Subcutaneous abdominal adipose tissue (tissue), 5 donors: ENCODE data around the gene GANAB.
A peak's percentile ranks its signal among the peaks of the same experiment; 100 is the strongest.

Source experiments
- H3K27ac ChIP-seq: one replicate; pipeline ENCODE4 v1.7.0; 2013; ENCODE audit warnings: low read depth, mild to moderate bottlenecking, inconsistent platforms, low read length, moderate library complexity
- H3K27me3 ChIP-seq, 5 donors: one replicate each; pipeline ENCODE4 v1.7.0; 2013; ENCODE audit warnings: low read length in 5 of 5, inconsistent platforms in 1 of 5; ENCODE audit not compliant: control insufficient read depth in 5 of 5, insufficient read depth in 4 of 5
- H3K36me3 ChIP-seq, 5 donors: one replicate each; pipeline ENCODE4 v1.7.0; 2013; ENCODE audit warnings: low read length in 5 of 5; ENCODE audit not compliant: control insufficient read depth in 5 of 5, insufficient read depth in 5 of 5
- H3K4me1 ChIP-seq, 5 donors: one replicate each; pipeline ENCODE4 v1.7.0; 2013; ENCODE audit warnings: low read length in 5 of 5, mild to moderate bottlenecking in 3 of 5, moderate library complexity in 1 of 5; ENCODE audit not compliant: control insufficient read depth in 5 of 5, insufficient read depth in 5 of 5
- H3K4me3 ChIP-seq, 5 donors: one replicate each; pipeline ENCODE4 v1.7.0; 2013; ENCODE audit warnings: low read length in 5 of 5, low read depth in 1 of 5
- H3K9ac ChIP-seq, 5 donors: one replicate each; pipeline ENCODE4 v1.7.0; 2013; ENCODE audit warnings: low read length in 5 of 5, mild to moderate bottlenecking in 4 of 5, moderate library complexity in 3 of 5
- H3K9me3 ChIP-seq, 5 donors: one replicate each; pipeline ENCODE4 v1.7.0; 2013; ENCODE audit warnings: low read length in 5 of 5; ENCODE audit not compliant: control insufficient read depth in 5 of 5
- donor health status: healthy.
- donor health status: healthy.
- donor health status: healthy.
- donor health status: healthy.
- donor health status: healthy.

GANAB gene

DNA sequence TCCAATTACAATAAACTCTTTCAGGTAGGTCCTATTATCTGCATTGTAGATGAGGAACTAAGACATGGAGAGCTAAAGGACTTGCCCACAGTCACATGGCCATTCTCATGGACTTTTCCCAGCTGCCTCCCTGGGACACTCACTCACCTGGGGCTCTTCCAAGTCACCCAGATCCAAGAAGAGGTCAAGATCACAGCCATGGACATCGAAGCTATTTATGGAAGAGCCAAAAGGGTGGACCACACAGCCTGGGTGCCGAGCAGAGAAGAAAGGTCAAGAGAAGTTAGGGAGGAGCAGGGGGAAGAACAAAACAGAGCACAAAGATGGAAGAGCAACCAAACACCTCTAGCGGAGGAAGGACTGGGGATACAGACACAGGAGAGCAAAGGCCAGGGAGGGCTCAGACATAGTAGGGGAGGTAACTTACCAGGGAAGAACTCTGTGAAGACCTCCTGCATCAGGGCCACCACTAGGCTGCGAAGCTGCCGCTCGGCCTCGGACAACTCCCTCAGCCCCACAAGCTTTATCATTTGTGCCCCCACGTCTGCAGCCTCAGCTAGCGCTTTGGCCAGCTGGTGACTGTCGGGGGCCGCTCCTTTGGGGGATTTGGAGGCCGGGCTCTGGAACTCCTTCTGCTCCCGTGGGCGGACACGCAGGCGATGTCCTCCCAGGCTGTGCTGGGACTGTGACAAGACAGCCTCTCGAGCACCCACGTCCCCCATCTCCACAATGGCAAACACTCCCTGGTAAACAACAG lies 65.3 kb downstream of the GANAB start:
- no peaks in the 10 kb centered on the region for H3K27me3 ChIP-seq
- H3K4me1 ChIP-seq, result peaks cover 0 to 21% (median 13%) of the 10 kb centered on the region in 5 donors
- H3K4me3 ChIP-seq, result no peak overlapping the region
- no peaks in the 10 kb centered on the region for H3K9me3 ChIP-seq
- H3K36me3 ChIP-seq, result peaks cover 9 to 62% (median 34%) of the 10 kb centered on the region in 5 donors
- no peak overlapping the region for H3K9ac ChIP-seq
- no peak overlapping the region for H3K27ac ChIP-seq

DNA sequence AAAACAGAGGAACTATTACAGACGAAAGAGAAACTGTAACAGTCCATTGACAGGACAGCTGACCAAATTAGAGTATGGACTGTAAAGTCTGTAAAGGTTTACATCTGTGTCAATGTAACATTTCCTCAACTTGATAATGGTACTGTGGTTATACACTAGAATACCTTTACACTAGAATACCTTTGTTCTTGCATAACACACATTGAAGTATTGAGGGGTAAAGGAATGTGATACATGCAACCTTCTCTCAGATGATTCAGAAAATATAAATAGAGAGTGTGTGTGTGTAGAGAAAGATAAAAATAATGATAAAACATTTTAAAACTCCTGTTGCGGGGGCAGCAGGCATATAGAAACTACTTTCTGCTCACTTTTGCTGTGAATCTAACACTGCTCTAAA lies 67.2 kb downstream of the GANAB start:
- Histone ChIP-seq H3K9me3 (no peaks in the 10 kb centered on the region), H3K27ac (peak overlapping the region; percentile 100), H3K4me1 (peaks cover 0 to 40% (median 32%) of the 10 kb centered on the region in 5 donors), H3K4me3 (no peak overlapping the region), H3K27me3 (no peaks in the 10 kb centered on the region), H3K36me3 (peaks cover 7 to 53% (median 32%) of the 10 kb centered on the region in 5 donors), H3K9ac (no peak overlapping the region)

DNA sequence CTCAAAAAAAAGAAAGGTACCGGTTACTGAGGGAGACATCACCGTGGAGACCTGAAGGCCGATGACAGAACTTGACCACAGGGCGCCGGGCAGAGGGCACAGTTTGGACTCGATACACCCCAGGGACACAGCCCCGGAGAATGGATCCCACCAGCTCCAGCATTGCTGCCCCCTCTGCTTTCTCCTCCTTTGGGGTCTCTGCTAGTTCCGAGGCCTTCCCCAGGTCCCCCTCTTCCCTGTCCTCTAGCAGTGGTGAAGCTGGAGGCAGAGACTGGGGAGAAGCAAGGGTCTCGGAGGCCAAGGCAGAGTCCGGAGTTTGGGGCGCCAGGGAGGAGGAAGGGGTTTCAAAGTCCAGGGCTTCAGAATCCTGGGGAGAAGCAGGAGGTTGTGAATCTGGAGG lies 67.9 kb downstream of the GANAB start:
- no peak overlapping the region for H3K9ac ChIP-seq
- no peaks in the 10 kb centered on the region for H3K9me3 ChIP-seq
- H3K36me3 ChIP-seq, result peaks cover 4 to 49% (median 32%) of the 10 kb centered on the region in 5 donors
- no peaks in the 10 kb centered on the region for H3K27me3 ChIP-seq
- H3K27ac ChIP-seq, result peak overlapping the region; percentile 100
- no peak overlapping the region for H3K4me3 ChIP-seq
- peaks cover 2 to 41% (median 34%) of the 10 kb centered on the region in 5 donors for H3K4me1 ChIP-seq

DNA sequence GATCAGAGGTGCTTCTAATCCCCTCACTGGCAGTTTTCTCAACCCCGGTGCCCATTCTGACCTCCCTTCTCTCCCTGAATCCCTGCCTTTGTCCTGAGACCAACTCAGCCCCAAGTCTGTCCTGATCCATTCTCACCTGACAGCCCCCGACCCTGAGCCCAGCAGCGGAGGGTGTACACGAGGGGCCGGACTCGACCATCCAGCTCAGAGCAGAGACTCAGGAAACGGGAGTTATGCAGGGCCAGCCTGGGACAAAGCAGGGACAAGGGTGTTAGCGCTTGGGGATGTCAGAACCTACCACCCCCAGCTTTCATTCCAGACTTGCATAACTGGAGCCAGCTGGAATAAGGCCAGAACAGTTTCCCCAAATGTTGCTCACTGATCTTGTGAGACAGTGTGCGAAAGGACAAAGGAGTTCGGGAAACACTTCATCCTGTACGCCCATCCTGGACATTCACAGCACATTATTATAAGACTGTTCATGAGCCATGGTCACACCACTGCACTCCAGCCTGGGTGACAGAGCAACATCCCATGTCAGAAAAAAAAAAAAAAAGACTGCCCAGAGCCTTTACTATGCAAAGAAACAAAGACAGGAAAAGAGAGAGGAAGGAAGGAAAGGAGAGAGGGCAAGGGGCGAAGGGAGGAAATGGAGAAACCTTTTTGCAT lies 69.2 kb downstream of the GANAB start:
- H3K27ac ChIP-seq, result peak overlapping the region; percentile 100
- no peaks in the 10 kb centered on the region for H3K9me3 ChIP-seq
- peaks cover 4 to 44% (median 32%) of the 10 kb centered on the region in 5 donors for H3K36me3 ChIP-seq
- peak overlapping the region in 4 of 5 donors; percentile 48 to 89 (median 72) for H3K9ac ChIP-seq
- no peaks in the 10 kb centered on the region for H3K27me3 ChIP-seq
- H3K4me3 ChIP-seq, result peak overlapping the region in 4 of 5 donors; percentile 38 to 96 (median 90)
- H3K4me1 ChIP-seq, result peaks cover 6 to 54% (median 46%) of the 10 kb centered on the region in 5 donors

DNA sequence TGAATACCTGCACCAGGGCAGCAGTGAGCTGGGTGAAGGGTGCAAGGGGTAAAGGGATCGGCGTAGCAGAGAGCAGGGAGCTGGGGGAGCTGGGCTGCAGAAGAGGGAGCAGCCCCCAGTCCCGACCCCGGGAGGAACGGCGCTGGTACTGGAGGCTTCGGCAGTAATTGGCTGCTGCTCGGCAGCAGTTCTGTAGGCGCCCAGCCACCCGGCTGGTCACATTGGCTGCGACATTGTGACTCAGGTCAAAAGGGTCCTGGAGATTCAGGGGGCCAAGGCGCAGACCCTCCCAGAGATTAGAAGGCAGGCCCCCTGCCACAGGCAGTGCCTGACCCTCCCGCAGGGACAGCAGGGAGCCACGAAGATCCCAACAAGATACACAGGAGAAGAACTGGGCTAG lies 70.6 kb downstream of the GANAB start:
- H3K9ac ChIP-seq, result peak overlapping the region in 4 of 5 donors; percentile 79 to 96 (median 90)

DNA sequence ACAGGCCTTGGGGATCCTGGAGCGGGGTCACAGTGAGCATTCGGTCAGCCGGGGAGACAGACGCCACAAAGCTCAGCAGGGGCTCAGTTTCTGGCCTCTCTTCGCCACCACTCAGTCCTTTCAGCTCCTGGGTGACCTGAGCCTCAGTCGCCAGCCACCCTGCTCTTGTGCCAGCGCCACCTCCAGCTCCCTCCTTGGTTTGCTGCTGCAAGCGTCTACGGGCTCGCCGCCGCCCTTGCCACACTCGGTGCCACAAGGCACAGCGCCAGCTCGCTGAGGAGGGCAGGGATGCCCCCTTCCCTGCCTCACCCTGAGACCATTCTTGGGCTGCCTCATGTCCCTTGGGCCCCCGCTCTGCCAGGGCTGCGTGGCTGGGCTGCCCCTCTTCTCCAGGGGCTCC lies 71.3 kb downstream of the GANAB start:
- Histone ChIP-seq H3K9me3 (no peaks in the 10 kb centered on the region), H3K4me3 (peak overlapping the region; percentile 71 to 96 (median 89)), H3K36me3 (peaks cover 4 to 50% (median 34%) of the 10 kb centered on the region in 5 donors), H3K27me3 (no peaks in the 10 kb centered on the region), H3K27ac (peak overlapping the region; percentile 100), H3K9ac (peak overlapping the region; percentile 87 to 99 (median 91)), H3K4me1 (peaks cover 8 to 57% (median 50%) of the 10 kb centered on the region in 5 donors)

More for the DNA sequence above, 70.6 kb downstream of the GANAB start:
- Histone ChIP-seq H3K9me3 (no peaks in the 10 kb centered on the region), H3K27me3 (no peaks in the 10 kb centered on the region), H3K36me3 (peaks cover 4 to 45% (median 31%) of the 10 kb centered on the region in 5 donors), H3K27ac (peak overlapping the region; percentile 100), H3K4me1 (peaks cover 6 to 54% (median 49%) of the 10 kb centered on the region in 5 donors), H3K4me3 (peak overlapping the region in 4 of 5 donors; percentile 68 to 96 (median 90))
